NCI-H2196 (cell line): Measurements from ENCODE around the gene PARVB.

Source experiments
- DNase-seq: peaks from one replicate; lab custom pipeline; 2025; ENCODE audit not compliant: unreplicated experiment; lab: John Stamatoyannopoulos, UW

Gene PARVB

GRCh38 chr22:44194569-44194968 lies 170.5 kb downstream of the PARVB start:
- no peak for DNase-seq

GRCh38 chr22:44195189-44195871 lies 171.2 kb downstream of the PARVB start:
- DNase-seq = no peak

- no peak for DNase-seq
Observed at GRCh38 chr22:44196241-44196640, 172.1 kb downstream of the PARVB start.

- DNase-seq = no peak
Observed at GRCh38 chr22:44196731-44197131, 172.6 kb downstream of the PARVB start.

- DNase-seq = no peak
Observed at GRCh38 chr22:44197271-44197670, 173.2 kb downstream of the PARVB start.

GRCh38 chr22:44199164-44199563 lies 175.1 kb downstream of the PARVB start:
- no peak for DNase-seq

GRCh38 chr22:44199866-44200265 lies 175.8 kb downstream of the PARVB start:
- DNase-seq = no peak

- DNase-seq = no peak
Observed at GRCh38 chr22:44200451-44200850, 176.3 kb downstream of the PARVB start.

GRCh38 chr22:44200855-44201550 lies 176.9 kb downstream of the PARVB start:
- DNase-seq = no peak

GRCh38 chr22:44201665-44202064 lies 177.6 kb downstream of the PARVB start:
- DNase-seq = no peak

GRCh38 chr22:44202261-44202789 lies 178.2 kb downstream of the PARVB start:
- no peak for DNase-seq

GRCh38 chr22:44203203-44203602 lies 179.1 kb downstream of the PARVB start:
- no peak for DNase-seq

GRCh38 chr22:44204739-44205515 lies 180.8 kb downstream of the PARVB start:
- DNase-seq = no peak

- DNase-seq = no peak
Observed at GRCh38 chr22:44205516-44206329, 181.6 kb downstream of the PARVB start.

- no peak for DNase-seq
Observed at GRCh38 chr22:44206330-44206645, 182.2 kb downstream of the PARVB start.

- no peak for DNase-seq
Observed at GRCh38 chr22:44206696-44207095, 182.6 kb downstream of the PARVB start.

- no peak for DNase-seq
Observed at GRCh38 chr22:44207173-44207980, 183.3 kb downstream of the PARVB start.

- no peak for DNase-seq
Observed at GRCh38 chr22:44207981-44208317, 183.8 kb downstream of the PARVB start.

- DNase-seq = no peak
Observed at GRCh38 chr22:44209343-44209742, 185.2 kb downstream of the PARVB start.

GRCh38 chr22:44210722-44211121 lies 186.6 kb downstream of the PARVB start:
- peak; percentile 21 for DNase-seq
